HG02870 (cell line): ENCODE measurements around the gene SCCPDH.
"Not testable (repeated sequence)": the region's sequence is repeated elsewhere in the genome, so short reads cannot be mapped to it uniquely, and the experiment has no call there.

Experiments
- ATAC-seq: cut with Tn5 transposase; IDR thresholded peaks from one replicate; pipeline ENCODE4 v1.9.1; 2021; ENCODE audit warnings: mild to moderate bottlenecking, moderate library complexity; ENCODE audit not compliant: unreplicated experiment

SCCPDH gene, protein sequence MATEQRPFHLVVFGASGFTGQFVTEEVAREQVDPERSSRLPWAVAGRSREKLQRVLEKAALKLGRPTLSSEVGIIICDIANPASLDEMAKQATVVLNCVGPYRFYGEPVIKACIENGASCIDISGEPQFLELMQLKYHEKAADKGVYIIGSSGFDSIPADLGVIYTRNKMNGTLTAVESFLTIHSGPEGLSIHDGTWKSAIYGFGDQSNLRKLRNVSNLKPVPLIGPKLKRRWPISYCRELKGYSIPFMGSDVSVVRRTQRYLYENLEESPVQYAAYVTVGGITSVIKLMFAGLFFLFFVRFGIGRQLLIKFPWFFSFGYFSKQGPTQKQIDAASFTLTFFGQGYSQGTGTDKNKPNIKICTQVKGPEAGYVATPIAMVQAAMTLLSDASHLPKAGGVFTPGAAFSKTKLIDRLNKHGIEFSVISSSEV

DNA sequence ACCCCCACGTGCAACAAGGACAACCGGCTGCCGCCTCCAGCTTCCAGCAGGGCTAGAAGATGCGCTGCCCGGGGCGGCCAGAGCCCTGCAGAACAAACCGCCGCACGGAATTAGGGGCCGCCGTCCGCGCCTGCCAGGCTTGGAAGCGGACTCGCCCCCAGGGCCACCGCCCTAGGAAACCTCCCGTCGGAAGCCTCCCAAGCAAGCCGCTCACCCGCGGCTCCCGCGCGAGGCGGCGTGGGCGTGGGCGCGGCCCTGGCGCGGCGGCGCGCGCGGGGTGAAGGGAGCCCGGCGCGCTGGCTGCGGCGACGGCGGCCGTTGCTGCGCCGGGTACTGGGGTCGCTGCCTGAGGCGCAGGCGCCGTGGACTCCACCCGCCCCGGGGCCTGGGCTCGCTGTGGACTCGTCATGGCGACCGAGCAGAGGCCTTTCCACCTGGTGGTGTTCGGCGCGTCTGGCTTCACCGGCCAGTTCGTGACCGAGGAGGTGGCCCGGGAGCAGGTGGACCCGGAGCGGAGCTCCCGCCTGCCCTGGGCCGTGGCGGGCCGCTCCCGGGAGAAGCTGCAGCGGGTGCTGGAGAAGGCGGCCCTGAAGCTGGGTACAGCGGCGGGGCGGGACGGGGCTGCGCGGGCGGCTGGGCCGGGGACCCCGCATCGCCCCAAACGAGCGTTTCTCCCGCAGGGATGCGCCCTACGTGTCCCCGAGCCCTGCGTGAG is at the start of gene SCCPDH:
SCCPDH (plus strand) TSS at position 394 of the 715 bp plus-strand sequence; CDS start at position 408, 14 bp downstream.
- peak; percentile 94 for ATAC-seq

DNA sequence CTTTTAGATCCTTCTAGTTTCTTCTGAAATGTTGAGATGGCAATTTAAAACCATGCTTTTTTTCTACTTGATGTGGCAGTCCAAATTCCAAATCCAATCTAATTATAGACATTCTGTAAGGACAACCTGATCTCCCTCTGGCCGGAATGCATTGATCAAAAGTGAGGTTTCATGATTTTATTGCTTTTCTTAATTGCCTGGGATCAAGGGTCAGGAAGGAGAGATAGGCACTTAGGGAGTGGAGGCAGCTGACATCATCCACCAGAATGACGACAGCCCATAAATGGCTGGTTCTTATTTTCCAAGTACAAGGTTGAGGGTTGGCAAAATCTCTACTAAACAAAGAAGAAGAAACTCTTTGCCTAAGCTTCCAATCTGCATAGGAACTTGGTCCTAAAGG is 46.4 kb upstream of the SCCPDH start:
- no peak for ATAC-seq

DNA sequence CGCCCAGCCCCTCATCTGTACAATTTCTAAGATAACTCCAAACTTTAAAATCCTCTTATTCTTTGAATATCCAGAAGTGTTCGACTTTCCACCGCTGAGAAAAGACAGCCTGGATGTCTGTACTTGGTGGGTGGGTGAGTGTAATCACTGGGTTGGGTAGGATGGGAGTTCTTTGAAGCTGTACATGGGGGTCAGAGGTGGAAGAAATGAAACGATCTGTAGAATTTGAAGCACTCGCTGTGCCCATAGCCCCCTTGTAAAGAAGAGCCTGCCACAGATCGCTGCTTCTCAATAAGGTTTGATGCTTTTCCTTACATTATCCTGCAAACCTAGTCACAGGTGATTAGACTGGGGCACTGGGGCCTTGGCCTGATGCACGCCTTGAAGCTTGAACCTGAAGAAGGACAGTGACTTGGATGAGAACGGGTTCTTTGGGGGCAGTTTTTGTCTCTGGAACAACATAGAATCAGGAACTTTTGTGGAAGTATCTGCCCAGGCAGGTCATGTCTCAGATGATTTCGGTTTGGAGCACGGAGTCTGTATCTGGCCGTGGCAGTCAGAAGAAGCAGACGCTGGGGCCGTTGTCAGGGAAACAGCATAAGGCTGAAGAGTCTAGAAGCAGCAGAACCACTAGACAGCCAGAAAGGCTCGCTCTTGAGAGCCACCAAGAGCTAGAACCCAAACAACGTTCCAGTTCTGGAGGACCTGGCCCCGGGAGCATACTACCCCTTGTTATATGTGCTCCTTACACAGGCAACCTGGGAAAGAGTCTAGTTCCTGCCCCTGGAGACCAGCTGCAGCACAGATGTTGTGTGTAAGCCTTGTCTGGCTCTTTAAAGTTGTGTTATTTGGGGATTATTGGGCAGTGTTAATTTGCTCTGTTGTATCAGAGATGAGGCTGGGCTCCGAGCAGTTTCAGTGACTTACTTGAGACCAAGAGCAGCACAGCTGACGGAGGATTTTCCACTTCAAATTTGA is 45.1 kb upstream of the SCCPDH start:
- ATAC-seq, result no peak

DNA sequence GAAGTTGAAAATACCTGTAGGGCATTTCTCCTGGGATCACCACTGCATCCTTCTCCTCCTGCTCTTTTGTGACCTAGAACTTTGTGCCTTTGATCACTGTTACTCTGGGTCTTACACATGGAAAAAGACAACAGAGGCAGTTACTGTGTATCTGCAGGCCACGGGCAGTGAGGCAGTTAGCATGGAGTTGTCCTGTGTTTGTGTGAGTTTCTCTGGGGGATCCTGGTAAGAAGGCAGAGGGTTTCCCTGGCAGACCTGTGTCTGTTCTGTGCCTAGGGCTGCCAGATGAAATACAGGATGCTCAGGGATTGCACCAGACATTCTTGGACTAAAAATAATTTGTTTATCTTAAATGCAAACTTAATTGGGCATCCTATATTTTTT is 44.4 kb upstream of the SCCPDH start:
- ATAC-seq, result no peak

DNA sequence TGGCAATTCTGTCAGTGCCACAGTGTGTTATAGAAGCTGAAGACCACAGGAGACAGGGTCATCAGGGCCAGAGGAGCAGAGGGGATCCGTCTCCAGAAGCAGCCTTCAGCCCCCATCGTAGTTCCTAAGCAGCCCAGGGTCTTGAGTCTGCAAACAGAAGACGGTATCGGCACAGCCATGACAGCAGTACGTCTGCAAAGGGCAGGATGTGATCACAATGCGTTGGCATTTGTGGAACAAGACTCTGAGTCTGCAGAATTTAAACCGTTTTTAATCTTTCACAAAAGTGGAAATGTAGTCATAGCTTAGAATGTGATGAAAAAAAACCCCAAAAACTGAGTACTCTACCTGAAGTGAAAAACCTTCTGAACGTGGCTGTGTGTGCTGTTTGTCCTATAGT is 44.0 kb upstream of the SCCPDH start:
- no peak for ATAC-seq

DNA sequence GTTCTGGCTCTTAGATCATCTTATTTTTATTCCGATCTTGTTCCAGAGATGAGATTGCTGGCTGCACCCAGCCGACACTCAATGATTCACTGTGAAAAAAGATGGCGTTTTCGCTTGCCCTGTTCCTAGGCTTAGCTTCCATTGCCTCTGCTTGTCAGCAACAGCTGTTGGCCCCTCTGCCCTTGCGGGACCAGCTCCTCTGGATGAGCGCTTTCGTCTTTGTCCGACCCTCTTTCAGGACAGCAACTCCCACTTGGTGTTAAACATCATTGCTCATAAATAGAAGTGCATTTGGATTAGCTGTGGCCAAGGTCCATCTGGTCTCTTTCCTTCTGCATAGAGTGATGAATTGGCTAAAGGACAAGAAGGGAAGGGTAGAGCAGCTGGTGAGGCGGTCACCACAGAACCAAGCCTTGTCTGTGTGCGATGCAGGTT is 43.5 kb upstream of the SCCPDH start:
- no peak for ATAC-seq

DNA sequence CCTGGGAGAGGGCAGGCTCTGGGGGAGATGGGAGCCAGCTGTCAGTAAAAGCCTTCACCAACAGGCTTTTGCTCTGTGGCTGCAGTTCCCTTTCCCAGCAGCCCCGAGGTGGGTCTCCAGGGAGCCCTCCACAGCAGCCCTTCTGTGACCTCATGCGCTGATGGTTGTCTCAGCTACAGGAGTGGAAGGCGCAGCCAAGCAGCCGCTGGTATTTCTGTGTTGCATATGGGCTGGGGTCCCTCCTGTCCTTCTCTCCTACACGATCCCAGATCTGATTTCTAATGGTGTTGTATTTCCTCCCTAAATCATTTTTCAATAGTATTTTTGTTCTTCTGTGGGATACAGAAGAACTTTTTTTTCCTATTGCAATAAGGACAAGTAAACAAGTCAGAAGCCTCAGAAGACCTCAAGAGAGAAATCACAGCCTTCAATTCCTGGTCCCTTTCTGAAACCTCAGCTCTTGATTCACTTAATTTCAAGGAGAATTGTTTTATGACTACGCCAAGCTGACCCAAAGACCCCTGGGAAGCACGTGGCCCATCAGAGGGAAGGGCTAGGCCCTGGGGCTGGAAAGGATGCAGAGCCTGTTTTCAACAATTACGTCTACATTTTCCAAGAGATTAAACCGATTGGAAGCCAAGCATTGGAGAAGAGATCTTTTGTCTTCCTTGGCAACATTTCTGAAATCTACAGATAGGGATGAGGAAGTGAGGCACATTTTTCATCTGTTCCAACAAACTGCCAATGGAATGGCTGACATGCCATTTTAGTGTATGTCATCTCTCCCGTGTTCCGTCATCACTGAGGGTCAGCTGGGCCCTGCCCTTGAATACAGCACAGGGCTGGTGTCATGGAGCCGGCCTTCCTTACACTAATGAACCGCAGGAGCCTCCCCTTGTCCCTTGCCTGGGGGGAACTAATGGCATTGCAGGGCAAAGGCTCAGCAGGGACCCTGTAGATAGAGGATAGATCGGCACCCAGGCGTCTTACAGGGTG is 42.0 kb upstream of the SCCPDH start:
- no peak for ATAC-seq

DNA sequence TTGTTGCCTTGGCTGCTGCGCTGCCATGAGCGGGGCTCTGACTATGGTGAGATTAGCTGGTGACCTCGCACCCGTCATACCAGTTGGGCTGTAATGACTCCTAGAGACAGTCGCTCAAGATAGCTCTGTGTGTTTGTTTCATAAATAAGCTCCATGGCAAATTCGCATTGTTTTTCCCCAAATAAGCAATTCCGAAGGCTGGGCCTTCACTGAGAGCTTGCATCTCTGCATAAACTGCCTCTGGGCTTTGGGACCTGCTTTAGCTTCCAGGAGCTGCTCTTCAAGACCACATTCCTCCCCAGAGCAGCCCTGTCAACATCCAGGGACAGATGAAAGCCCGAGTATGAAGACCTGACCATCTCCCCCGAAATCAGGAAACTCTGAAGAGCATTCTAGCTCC is 40.7 kb upstream of the SCCPDH start:
- no peak for ATAC-seq

DNA sequence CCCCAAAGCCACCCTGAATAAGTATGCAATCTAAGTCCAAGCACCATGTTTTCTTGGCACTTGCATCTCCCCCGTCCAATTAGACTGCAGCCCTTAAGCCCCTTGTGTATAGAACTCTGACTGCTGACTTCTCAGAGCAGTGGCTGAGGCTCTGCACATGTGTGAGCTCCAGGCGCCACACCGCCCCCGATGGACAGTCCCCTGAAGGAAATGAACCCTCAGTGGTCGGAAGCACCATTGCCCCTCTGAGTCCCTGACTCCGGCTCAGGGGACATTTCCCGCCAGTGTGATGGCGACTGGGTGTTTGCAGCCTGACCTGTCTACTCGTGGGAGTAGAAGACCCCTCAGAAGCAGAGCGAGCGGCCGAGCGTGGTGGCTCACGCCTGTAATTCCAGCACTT is 37.2 kb upstream of the SCCPDH start:
- no peak for ATAC-seq

DNA sequence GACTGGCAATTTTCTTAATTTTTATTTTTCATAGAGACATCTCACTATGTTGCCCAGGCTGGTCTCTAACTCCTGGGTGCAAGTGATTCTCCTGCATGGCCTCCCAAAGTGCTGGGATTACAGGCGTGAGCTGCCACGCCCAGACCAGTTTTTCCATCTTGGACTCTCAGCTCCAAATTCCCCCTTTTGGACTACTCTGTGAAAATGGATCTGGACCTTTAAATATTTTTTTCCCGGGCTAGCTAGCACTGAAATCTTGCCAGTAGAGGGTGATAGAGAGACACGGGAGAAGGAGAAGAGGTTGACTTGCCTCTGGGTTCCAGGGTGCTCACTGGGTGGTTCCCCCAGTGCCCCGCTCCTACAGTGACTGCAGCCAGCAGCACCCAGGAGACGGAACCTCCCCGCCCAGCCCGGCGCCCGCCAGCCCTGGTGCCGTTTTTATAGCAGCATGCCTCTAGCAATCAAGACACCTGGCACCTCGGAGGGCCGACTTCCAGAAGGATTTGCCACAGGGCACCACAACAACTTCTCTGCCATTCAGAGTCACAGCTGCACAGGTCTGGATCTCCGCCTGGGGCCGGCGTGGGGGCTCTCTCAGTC is 34.7 kb upstream of the SCCPDH start:
- ATAC-seq, result peak; percentile 97

DNA sequence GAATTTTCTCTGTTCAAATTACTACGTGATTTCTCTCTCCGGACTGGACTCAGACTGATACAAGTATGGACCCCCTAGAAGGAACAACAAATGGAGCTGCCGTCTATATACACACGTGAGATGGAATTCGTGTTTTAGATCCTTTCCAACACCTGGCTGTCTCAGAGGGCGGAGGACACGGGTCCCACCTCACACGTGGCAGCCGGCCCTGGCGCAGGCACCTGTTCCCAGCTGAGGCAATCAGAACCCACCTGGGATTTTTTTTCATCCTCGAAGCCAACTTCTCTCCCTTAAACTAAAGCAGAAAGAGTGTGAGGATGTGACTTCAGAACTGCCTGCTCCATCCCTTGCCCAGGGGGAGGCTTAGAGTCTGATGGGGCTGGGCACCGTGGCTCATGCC is 34.1 kb upstream of the SCCPDH start:
- no peak for ATAC-seq

DNA sequence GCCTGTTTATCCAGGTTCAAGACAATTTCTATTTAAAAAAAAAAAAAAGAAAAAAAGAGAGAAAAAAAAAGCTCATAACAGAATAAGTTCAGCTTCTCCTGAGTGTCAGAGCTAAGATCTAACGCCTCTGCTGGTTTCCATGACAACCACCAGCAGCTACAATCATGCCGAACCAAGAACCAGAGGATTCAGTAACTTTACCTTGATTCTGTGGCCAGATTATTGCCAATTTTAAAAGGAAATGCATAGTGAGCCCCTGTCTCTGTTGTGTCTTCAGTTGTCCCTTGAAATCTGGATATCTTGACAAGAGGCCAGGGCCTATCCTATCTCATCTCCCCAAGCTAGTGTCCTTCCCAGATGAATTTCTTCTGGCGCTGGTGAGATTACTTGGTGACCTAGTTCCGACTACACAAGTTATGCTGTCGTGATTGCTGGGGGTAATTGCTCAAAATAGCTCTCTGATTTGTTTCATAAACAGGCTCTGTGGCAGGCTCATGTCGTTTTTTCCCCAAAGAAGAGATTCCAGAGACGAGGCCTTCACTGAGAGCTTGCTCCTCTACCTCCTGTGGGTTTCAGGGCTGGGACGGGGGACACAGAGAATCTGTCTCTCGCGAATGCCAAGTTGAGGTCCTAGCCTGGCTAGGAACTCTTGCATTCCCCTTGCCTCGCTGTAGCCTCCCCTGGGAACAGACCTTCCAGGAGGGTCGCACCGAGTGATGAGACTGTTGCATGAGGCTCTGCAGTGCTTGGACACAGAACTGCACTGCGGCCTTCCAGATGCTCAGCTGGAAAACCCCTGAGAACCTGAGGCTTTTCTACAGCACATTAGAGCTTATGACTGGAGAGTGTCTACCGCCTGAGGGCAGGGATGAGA is 32.4 kb upstream of the SCCPDH start:
- no peak for ATAC-seq

DNA sequence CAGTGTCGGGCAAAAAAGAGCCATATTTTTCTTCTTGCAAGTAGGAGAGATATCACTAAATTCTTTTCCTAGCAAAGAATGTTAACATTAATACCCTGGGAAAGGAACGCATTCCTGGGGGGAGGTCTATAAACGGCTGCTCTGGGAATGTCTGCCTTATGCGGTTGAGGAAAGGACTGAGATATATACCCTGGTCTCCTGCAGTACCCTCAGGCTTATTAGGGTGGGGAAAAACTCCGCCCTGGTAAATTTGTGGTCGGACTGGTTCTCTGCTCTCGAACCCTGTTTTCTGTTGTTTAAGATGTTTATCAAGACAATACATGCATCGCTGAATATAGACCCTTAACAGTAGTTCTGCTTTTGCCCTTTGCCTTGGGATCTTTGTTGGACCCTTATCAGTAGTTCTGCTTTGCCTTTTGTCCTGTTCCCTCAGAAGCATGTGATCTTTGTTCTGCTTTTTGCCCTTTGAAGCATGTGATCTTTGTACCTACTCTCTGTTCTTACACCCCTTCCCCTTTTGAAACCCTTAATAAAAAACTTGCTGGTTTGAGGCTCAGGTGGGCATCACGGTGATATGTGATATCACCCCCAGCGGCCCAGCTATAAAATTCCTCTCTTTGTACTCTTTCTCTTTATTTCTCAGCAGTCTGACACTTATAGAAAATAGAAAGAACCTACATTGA is 29.9 kb upstream of the SCCPDH start:
- ATAC-seq, result not testable (repeated sequence)

DNA sequence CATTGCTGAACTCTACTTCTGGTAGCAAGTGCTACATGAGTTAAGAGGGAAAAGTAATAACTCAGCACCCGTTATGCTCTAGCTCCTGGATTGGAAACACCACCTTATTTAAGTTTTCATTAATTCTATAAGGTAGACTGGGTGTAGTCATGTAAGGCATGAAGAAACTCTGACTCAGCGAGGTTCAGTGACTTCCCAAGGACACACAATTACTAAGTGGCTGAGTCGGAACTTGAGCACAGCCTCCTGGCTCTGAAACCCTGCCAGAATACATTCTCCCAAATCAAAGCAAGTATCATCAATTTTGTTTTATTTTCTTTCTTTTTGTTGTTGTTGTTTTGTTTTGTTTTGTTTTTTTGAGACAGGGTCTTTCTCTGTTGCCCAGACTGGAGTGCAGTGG is 29.1 kb upstream of the SCCPDH start:
- no peak for ATAC-seq

DNA sequence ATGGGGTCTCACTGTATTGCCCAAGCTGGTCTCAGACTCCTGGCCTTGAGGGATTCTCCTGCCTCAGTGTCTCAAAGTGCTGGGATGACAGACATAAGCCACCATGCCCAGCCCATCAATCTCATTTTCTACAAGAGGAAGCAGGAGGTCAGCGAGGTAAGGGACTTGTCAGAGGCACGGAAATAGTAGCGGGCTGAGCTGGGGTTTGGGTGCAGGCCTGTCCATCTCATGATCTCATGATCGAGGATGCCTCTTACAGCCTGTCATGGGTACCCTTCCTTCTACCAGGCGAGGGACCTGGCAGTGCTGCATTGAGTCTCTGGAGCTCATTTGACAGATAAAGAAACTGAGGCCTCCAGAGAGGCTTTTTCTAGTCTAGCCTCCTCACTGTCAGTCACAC is 28.5 kb upstream of the SCCPDH start:
- ATAC-seq, result no peak

DNA sequence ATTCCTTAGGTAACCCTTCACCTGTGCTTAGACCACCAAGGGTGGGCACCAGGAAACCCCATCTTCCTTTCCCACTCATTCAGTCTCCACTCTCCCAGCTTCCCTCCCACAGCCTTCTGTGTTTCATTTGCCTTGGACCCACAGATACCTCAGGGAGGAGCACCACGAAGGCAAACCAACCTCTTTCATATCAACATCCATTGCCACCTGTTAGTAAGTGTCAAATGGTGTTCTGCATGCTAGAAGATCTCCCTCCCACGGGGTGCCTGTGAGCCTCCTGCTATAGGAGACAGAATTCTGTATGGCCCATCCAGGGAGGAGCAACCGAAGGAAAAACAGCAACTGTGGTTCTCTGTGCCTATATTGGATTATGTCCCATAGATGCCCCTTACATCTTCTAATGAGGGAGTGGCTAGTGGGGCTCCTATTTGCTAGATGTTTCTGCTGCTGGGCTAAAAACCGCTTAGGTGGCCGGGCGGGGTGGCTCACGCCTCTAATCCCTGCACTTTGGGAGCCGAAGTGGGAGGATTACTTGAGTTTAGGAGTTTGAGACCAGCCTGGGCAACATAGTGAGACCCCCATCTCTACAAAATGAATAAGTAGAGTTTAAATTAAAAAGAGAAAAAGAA is 25.6 kb upstream of the SCCPDH start:
- ATAC-seq, result no peak

DNA sequence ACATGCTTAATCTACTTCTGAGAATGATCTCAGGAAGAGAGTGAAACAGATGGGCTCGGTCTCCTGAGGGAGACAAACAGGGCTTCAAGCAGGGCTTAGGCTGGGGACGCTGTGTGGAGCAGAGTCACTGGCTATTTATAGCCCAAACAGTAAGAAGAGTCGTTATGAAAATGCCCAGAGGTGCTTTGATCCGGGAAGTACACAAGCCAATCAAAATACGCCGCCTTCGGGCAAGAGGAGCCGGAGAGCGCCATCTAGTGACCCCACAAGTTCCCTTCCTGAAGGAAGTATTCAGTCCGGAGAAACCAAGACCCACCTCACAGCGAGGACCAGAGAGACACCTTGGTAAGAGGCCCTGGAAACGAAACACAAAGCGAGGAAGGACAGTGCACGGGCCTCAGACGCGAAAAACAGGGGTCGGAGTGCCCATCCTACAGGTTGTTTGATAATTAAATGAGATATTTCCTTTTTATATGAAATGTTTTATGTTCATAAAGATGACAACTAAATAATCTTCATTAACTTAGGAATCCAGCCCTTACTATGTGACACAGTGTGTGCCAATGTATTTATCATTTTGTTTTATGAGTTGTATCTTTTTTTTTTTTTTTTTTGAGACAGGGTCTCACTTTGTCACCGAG is 25.0 kb upstream of the SCCPDH start:
- peak; percentile 97 for ATAC-seq
